ENCODE data around the gene TNFSF15.
"Not testable (repeated sequence)": the region's sequence is repeated elsewhere in the genome, so short reads cannot be mapped to it uniquely, and the experiment has no call there.

GRCh38 chr9:114741521-114741920 lies 64.3 kb downstream of the TNFSF15 start:
- not testable (repeated sequence) for TF ChIP-seq EZH2 (IDR thresholded peaks at IDR 0.05; ENCODE audit: borderline replicate concordance, low read depth, low read length, severe bottlenecking); POLR2A (IDR thresholded peaks at IDR 0.05; ENCODE audit: low read depth, low read length); POLR2AphosphoS5 (IDR thresholded peaks at IDR 0.05; ENCODE audit: insufficient read depth, low read depth, low read length); GATA2 (IDR thresholded peaks at IDR 0.05; ENCODE audit: insufficient read depth, insufficient read length, low read depth, low read length); FOS (IDR thresholded peaks at IDR 0.05; ENCODE audit: borderline replicate concordance, insufficient read depth, low read length)
- TF ChIP-seq, protein P1, sequence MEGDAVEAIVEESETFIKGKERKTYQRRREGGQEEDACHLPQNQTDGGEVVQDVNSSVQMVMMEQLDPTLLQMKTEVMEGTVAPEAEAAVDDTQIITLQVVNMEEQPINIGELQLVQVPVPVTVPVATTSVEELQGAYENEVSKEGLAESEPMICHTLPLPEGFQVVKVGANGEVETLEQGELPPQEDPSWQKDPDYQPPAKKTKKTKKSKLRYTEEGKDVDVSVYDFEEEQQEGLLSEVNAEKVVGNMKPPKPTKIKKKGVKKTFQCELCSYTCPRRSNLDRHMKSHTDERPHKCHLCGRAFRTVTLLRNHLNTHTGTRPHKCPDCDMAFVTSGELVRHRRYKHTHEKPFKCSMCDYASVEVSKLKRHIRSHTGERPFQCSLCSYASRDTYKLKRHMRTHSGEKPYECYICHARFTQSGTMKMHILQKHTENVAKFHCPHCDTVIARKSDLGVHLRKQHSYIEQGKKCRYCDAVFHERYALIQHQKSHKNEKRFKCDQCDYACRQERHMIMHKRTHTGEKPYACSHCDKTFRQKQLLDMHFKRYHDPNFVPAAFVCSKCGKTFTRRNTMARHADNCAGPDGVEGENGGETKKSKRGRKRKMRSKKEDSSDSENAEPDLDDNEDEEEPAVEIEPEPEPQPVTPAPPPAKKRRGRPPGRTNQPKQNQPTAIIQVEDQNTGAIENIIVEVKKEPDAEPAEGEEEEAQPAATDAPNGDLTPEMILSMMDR (IDR thresholded peaks at IDR 0.05; ENCODE audit: extremely low read depth in 1 of 2, insufficient read depth in 1 of 2, low read depth in 1 of 2, low read length in 2 of 2), result not testable (repeated sequence)
- TF ChIP-seq, protein P2, sequence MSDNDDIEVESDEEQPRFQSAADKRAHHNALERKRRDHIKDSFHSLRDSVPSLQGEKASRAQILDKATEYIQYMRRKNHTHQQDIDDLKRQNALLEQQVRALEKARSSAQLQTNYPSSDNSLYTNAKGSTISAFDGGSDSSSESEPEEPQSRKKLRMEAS (IDR thresholded peaks at IDR 0.05; ENCODE audit: insufficient read depth, insufficient read length), result not testable (repeated sequence)
